Muscle of leg (tissue), 16 donors: ENCODE results near the gene AIMP2. TPM values are rescaled to one million over a fixed set of nuclear protein-coding genes. Genes with fewer than 3 reads are reported as not detected.
"Not testable (repeated sequence)": the region's sequence is repeated elsewhere in the genome, so short reads cannot be mapped to it uniquely, and the experiment has no call there.

ENCODE experiments used
- DNase-seq: peaks from one replicate; pipeline ENCODE4 v3.0.0; 2013
- H3K27ac ChIP-seq: one replicate; pipeline ENCODE4 v1.5.1; 2013; ENCODE audit warnings: mild to moderate bottlenecking, low read length, control low read depth
- H3K27me3 ChIP-seq: one replicate; pipeline ENCODE4 v1.6.1; 2013; ENCODE audit warnings: low read length; ENCODE audit not compliant: control insufficient read depth, insufficient read depth
- H3K36me3 ChIP-seq: one replicate; pipeline ENCODE4 v1.6.1; 2013; ENCODE audit warnings: low read length; ENCODE audit not compliant: control insufficient read depth, insufficient read depth
- H3K4me1 ChIP-seq: one replicate; pipeline ENCODE4 v1.6.1; 2013; ENCODE audit warnings: low read length; ENCODE audit not compliant: control insufficient read depth, insufficient read depth
- H3K4me3 ChIP-seq: one replicate; pipeline ENCODE4 v1.5.1; 2013; ENCODE audit warnings: low read length, control low read depth
- H3K9me3 ChIP-seq: replicated peaks from 2 replicates; pipeline ENCODE4 v1.6.1; 2013; ENCODE audit warnings: low read depth, low read length; ENCODE audit not compliant: control insufficient read depth
- WGBS: methylation state at CpG from one replicate; pipeline ENCODE4 v1.1.5; 2013; ENCODE audit warnings: missing lambda C conversion rate; ENCODE audit not compliant: insufficient coverage; 5-methylcytosine and 5-hydroxymethylcytosine counted together
- long read RNA-seq, 11 donors: transcript quantifications; one replicate each; lab custom pipeline, GENCODE V29; 2026
- polyA plus RNA-seq, 8 donors: library from polyadenylated mRNA; unstranded; fragments of 120-200 nt; gene quantifications; one replicate each; pipeline versions ENCODE4 v1.2.1 to v1.2.3, GENCODE V29; 2013; ENCODE audit warnings: inconsistent platforms in 1 of 8, low replicate concordance in 1 of 8; ENCODE audit not compliant: insufficient read length in 8 of 8, insufficient read depth in 1 of 8
- total RNA-seq: library from RNA; stranded (reverse); fragments of 120-200 nt; gene quantifications from one replicate; pipeline ENCODE4 v1.2.4, GENCODE V29; 2013

The AIMP2 gene
- total RNA-seq (44.2 TPM), polyA plus RNA-seq (10 to 100 TPM; 28.3 to 35.2 (median 32.0) TPM)
- long read RNA-seq, donor 1, transcript AIMP2-201 (4 exons, 1,225 nt) = major isoform, 10 of 15 reads
- long read RNA-seq, donor 1, partial matches to known transcripts = 5 of 15 reads
- long read RNA-seq, donor 1, other reads (novel, unspliced or antisense) = 0 of 15 reads
- long read RNA-seq, donor 2, partial matches to known transcripts = 0 of 4 reads
- long read RNA-seq, donor 2, other reads (novel, unspliced or antisense) = 0 of 4 reads
- long read RNA-seq, donor 3, transcript AIMP2-201 (4 exons, 1,225 nt) = major isoform, 17 of 18 reads
- long read RNA-seq, donor 3, partial matches to known transcripts = 0 of 18 reads
- long read RNA-seq, donor 3, other reads (novel, unspliced or antisense) = 0 of 18 reads
- long read RNA-seq, donor 4, partial matches to known transcripts = 16 of 21 reads
- long read RNA-seq, donor 4, other reads (novel, unspliced or antisense) = 0 of 21 reads
- long read RNA-seq, donor 5, transcript AIMP2-201 (4 exons, 1,225 nt) = major isoform, 30 of 65 reads
- long read RNA-seq, donor 5, partial matches to known transcripts = 27 of 65 reads
- long read RNA-seq, donor 5, other reads (novel, unspliced or antisense) = 5 of 65 reads
- long read RNA-seq, donor 6, transcript AIMP2-201 (4 exons, 1,225 nt) = major isoform, 33 of 34 reads
- long read RNA-seq, donor 6, partial matches to known transcripts = 0 of 34 reads
- long read RNA-seq, donor 6, other reads (novel, unspliced or antisense) = 0 of 34 reads
- long read RNA-seq, donor 7, transcript AIMP2-201 (4 exons, 1,225 nt) = major isoform, 19 of 79 reads
- long read RNA-seq, donor 7, partial matches to known transcripts = 58 of 79 reads
- long read RNA-seq, donor 7, other reads (novel, unspliced or antisense) = 0 of 79 reads
- long read RNA-seq, donor 8, transcript AIMP2-201 (4 exons, 1,225 nt) = major isoform, 12 of 69 reads
- long read RNA-seq, donor 8, partial matches to known transcripts = 57 of 69 reads
- long read RNA-seq, donor 8, other reads (novel, unspliced or antisense) = 0 of 69 reads
- long read RNA-seq, donor 9, transcript AIMP2-201 (4 exons, 1,225 nt) = major isoform, 12 of 25 reads
- long read RNA-seq, donor 9, partial matches to known transcripts = 11 of 25 reads
- long read RNA-seq, donor 9, other reads (novel, unspliced or antisense) = 0 of 25 reads
- long read RNA-seq, donor 10, transcript AIMP2-201 (4 exons, 1,225 nt) = major isoform, 28 of 49 reads
- long read RNA-seq, donor 10, partial matches to known transcripts = 18 of 49 reads
- long read RNA-seq, donor 10, other reads (novel, unspliced or antisense) = 0 of 49 reads
- long read RNA-seq, donor 11, transcript AIMP2-201 (4 exons, 1,225 nt) = major isoform, 21 of 29 reads
- long read RNA-seq, donor 11, partial matches to known transcripts = 7 of 29 reads
- long read RNA-seq, donor 11, other reads (novel, unspliced or antisense) = 0 of 29 reads

- Histone ChIP-seq H3K4me1 (peaks cover 3% of the 10 kb centered on the region), H3K9me3 (no peaks in the 10 kb centered on the region), H3K27me3 (no peaks in the 10 kb centered on the region), H3K27ac (peak within 1 kb of the TSS; percentile 97), H3K36me3 (peaks cover 17% of the 10 kb centered on the region), H3K4me3 (peak within 1 kb of the TSS; percentile 83)
- WGBS = under 1% methylated on average over 83 of the region's 84 CpGs
- DNase-seq = peak; percentile 100
Measured at GRCh38 chr7:6008668-6009611, at the start of gene AIMP2, which contains the start of gene PMS2. TSS of gene AIMP2 (plus strand) at chr7:6009272. CDS start at chr7:6009364, 92 bp downstream. TSS of gene PMS2 (minus strand) at chr7:6009049. CDS start at chr7:6009019, 30 bp downstream.

- not testable (repeated sequence) for H3K36me3 ChIP-seq, H3K4me3 ChIP-seq, H3K4me1 ChIP-seq, H3K9me3 ChIP-seq, H3K27me3 ChIP-seq, H3K27ac ChIP-seq, DNase-seq
- WGBS = no CpG with 5 or more reads among the region's 13 CpGs
Measured at GRCh38 chr7:5963205-5963604, 45.9 kb upstream of the AIMP2 start.

GRCh38 chr7:5963810-5964209, 45.3 kb upstream of the AIMP2 start:
- H3K27me3 ChIP-seq, H3K9me3 ChIP-seq, H3K36me3 ChIP-seq, DNase-seq, H3K4me3 ChIP-seq, H3K4me1 ChIP-seq, H3K27ac ChIP-seq: not testable (repeated sequence)
- WGBS = no CpG with 5 or more reads among the region's 7 CpGs

GRCh38 chr7:5970347-5970911, 38.6 kb upstream of the AIMP2 start, which contains the start of gene RSPH10B:
TSS of gene RSPH10B (minus strand) at chr7:5970689. CDS start at chr7:5967116, 3,573 bp downstream.
- DNase-seq, H3K4me1 ChIP-seq, H3K27ac ChIP-seq, H3K4me3 ChIP-seq, H3K36me3 ChIP-seq, H3K9me3 ChIP-seq, H3K27me3 ChIP-seq: not testable (repeated sequence)
- whole genome bisulfite sequencing = no CpG with 5 or more reads among the region's 43 CpGs

- H3K4me1 ChIP-seq, H3K4me3 ChIP-seq, H3K27me3 ChIP-seq, H3K9me3 ChIP-seq, H3K36me3 ChIP-seq, DNase-seq, H3K27ac ChIP-seq: not testable (repeated sequence)
- no CpG with 5 or more reads among the region's 8 CpGs for WGBS
Measured at GRCh38 chr7:5973580-5973979, 35.5 kb upstream of the AIMP2 start.

GRCh38 chr7:5979680-5980314, 29.3 kb upstream of the AIMP2 start:
- DNase-seq, H3K9me3 ChIP-seq, H3K4me1 ChIP-seq, H3K27ac ChIP-seq, H3K27me3 ChIP-seq, H3K4me3 ChIP-seq, H3K36me3 ChIP-seq: not testable (repeated sequence)
- WGBS = no CpG with 5 or more reads among the region's 12 CpGs

- DNase-seq, H3K4me1 ChIP-seq, H3K9me3 ChIP-seq, H3K4me3 ChIP-seq, H3K27me3 ChIP-seq, H3K27ac ChIP-seq: not testable (repeated sequence)
- 92% methylated on average over 15 of the region's 15 CpGs for WGBS
- H3K36me3 ChIP-seq = peaks cover 19% of the 10 kb centered on the region
Measured at GRCh38 chr7:5987061-5987460, 22.0 kb upstream of the AIMP2 start.

GRCh38 chr7:5997210-5997808, 11.8 kb upstream of the AIMP2 start:
- Histone ChIP-seq H3K27me3 (no peaks in the 10 kb centered on the region), H3K27ac (no peak overlapping the region), H3K9me3 (no peaks in the 10 kb centered on the region), H3K36me3 (peaks cover 31% of the 10 kb centered on the region), H3K4me3 (no peak overlapping the region), H3K4me1 (peaks cover 4% of the 10 kb centered on the region)
- DNase-seq = peak; percentile 84
- no CpG with 5 or more reads among the region's 10 CpGs for WGBS
